Measurements from ENCODE around the gene SDK1. TPM values are rescaled to one million over a fixed set of nuclear protein-coding genes. Genes with fewer than 3 reads are reported as not detected.
A peak's percentile ranks its signal among the peaks of the same experiment; 100 is the strongest.

SDK1 gene
- total and polyA plus RNA-seq, 8 donors: 1.6 to 11.2 (median 6.6) TPM

GRCh38 chr7:3356173-3356572 is 55.1 kb downstream of the SDK1 start:
- no peaks in the 10 kb centered on the region for H3K9me3 ChIP-seq
- no peak for TF ChIP-seq POLR2AphosphoS5 (IDR thresholded peaks at IDR 0.05)
- TF ChIP-seq CTCF (IDR thresholded peaks at IDR 0.05): no peak
- TF ChIP-seq POLR2A (IDR thresholded peaks at IDR 0.05): no peak
- TF ChIP-seq EP300 (IDR thresholded peaks at IDR 0.05): no peak
- no peak overlapping the region for H3K27ac ChIP-seq
- no peaks in the 10 kb centered on the region for H3K27me3 ChIP-seq
- H3K4me1 ChIP-seq: no peaks in the 10 kb centered on the region
- H3K36me3 ChIP-seq: no peaks in the 10 kb centered on the region
- intact Hi-C loops (cut with DNase I; ENCODE audit: low total_unique reads): no loop called here
- WGBS, 5 donors: 73 to 83% (median 78%) methylated on average over 6 of the region's 6 CpGs
- DNase-seq: no peak
- H3K4me3 ChIP-seq: no peak overlapping the region

- H3K9me3 ChIP-seq: no peaks in the 10 kb centered on the region
- no peak for DNase-seq
- WGBS, 5 donors: 89 to 95% (median 93%) methylated on average over 5 of the region's 5 CpGs
- H3K27me3 ChIP-seq: no peaks in the 10 kb centered on the region
- no peak for TF ChIP-seq EP300 (IDR thresholded peaks at IDR 0.05)
- TF ChIP-seq POLR2AphosphoS5 (IDR thresholded peaks at IDR 0.05): no peak
- no peak for TF ChIP-seq CTCF (IDR thresholded peaks at IDR 0.05)
- TF ChIP-seq POLR2A (IDR thresholded peaks at IDR 0.05): no peak
- no peak overlapping the region for H3K4me3 ChIP-seq
- intact Hi-C loops (cut with DNase I; ENCODE audit: low total_unique reads): no loop called here
- no peak overlapping the region for H3K27ac ChIP-seq
- no peaks in the 10 kb centered on the region for H3K36me3 ChIP-seq
- no peaks in the 10 kb centered on the region for H3K4me1 ChIP-seq
Measured at GRCh38 chr7:3358991-3359390, 57.9 kb downstream of the SDK1 start.

- Histone ChIP-seq H3K4me3 (no peak overlapping the region), H3K9me3 (no peaks in the 10 kb centered on the region), H3K4me1 (peaks cover 0 to 3% (median 0%) of the 10 kb centered on the region in 4 donors), H3K36me3 (no peaks in the 10 kb centered on the region), H3K27me3 (no peaks in the 10 kb centered on the region), H3K27ac (no peak overlapping the region)
- WGBS, 5 donors: 77 to 95% (median 85%) methylated on average over 1 of the region's 1 CpG
- no peak for TF ChIP-seq CTCF (IDR thresholded peaks at IDR 0.05)
- TF ChIP-seq EP300 (IDR thresholded peaks at IDR 0.05): no peak
- no peak for TF ChIP-seq POLR2A (IDR thresholded peaks at IDR 0.05)
- no peak for TF ChIP-seq POLR2AphosphoS5 (IDR thresholded peaks at IDR 0.05)
- no peak for DNase-seq
- intact Hi-C loops (cut with DNase I; ENCODE audit: low total_unique reads): no loop called here
Measured at GRCh38 chr7:3367261-3367660, 66.2 kb downstream of the SDK1 start.

GRCh38 chr7:3370068-3370830 is 69.2 kb downstream of the SDK1 start:
- no peaks in the 10 kb centered on the region for H3K36me3 ChIP-seq
- intact Hi-C loops (cut with DNase I; ENCODE audit: low total_unique reads): no loop called here
- TF ChIP-seq EP300 (IDR thresholded peaks at IDR 0.05) (no peak), POLR2AphosphoS5 (IDR thresholded peaks at IDR 0.05) (no peak), POLR2A (IDR thresholded peaks at IDR 0.05) (no peak), CTCF (IDR thresholded peaks at IDR 0.05) (no peak)
- H3K27me3 ChIP-seq: no peaks in the 10 kb centered on the region
- H3K9me3 ChIP-seq: no peaks in the 10 kb centered on the region
- peak in 1 of 2 donors; percentile 10 for DNase-seq
- 86 to 88% (median 88%) methylated on average over 9 of the region's 9 CpGs for WGBS, 5 donors
- H3K4me3 ChIP-seq: no peak overlapping the region
- peaks cover 0 to 3% (median 0%) of the 10 kb centered on the region in 4 donors for H3K4me1 ChIP-seq
- no peak overlapping the region for H3K27ac ChIP-seq
